BLaER1 treated with 17β-estradiol and CSF1 and Interleukin-3, amounts not matched to agents 10 nM and 100 nM (cell line): ENCODE results near the gene SMIM45.
A peak's percentile ranks its signal among the peaks of the same experiment; 100 is the strongest.

ENCODE experiments used
- H3K27ac ChIP-seq, 11 experiments: shearing (Covaris generic); formaldehyde crosslinking; 2 replicates each; pipeline ENCODE4 v1.8.1; 2022
- H3K27me3 ChIP-seq, 11 experiments: shearing (Covaris generic); formaldehyde crosslinking; 2 replicates each; pipeline ENCODE4 v1.8.1; 2022
- H3K36me3 ChIP-seq, 11 experiments: shearing (Covaris generic); formaldehyde crosslinking; 2 replicates each; pipeline ENCODE4 v1.8.1; 2022
- H3K4me1 ChIP-seq, 10 experiments: shearing (Covaris generic); formaldehyde crosslinking; 2 replicates each; pipeline ENCODE4 v1.8.1; 2022
- H3K4me2 ChIP-seq, 11 experiments: shearing (Covaris generic); formaldehyde crosslinking; 2 replicates each; pipeline ENCODE4 v1.8.1; 2022
- H3K4me3 ChIP-seq, 10 experiments: shearing (Covaris generic); formaldehyde crosslinking; 2 replicates each; pipeline ENCODE4 v1.8.1; 2022
- H3K9ac ChIP-seq, 11 experiments: shearing (Covaris generic); formaldehyde crosslinking; 2 replicates each; pipeline ENCODE4 v1.8.1; 2022
- H3K9me3 ChIP-seq, 11 experiments: shearing (Covaris generic); formaldehyde crosslinking; replicated peaks in 1 of 11; 2 replicates each; pipeline ENCODE4 v1.8.1; 2022
- H4K20me1 ChIP-seq, 11 experiments: shearing (Covaris generic); formaldehyde crosslinking; 2 replicates each; pipeline ENCODE4 v1.8.1; 2022
- Cebpa-rat ChIP-seq, 11 experiments: shearing (Covaris generic); IDR thresholded peaks; 2 replicates each; pipeline ENCODE4 v1.8.1; 2022

SMIM45 gene

DNA sequence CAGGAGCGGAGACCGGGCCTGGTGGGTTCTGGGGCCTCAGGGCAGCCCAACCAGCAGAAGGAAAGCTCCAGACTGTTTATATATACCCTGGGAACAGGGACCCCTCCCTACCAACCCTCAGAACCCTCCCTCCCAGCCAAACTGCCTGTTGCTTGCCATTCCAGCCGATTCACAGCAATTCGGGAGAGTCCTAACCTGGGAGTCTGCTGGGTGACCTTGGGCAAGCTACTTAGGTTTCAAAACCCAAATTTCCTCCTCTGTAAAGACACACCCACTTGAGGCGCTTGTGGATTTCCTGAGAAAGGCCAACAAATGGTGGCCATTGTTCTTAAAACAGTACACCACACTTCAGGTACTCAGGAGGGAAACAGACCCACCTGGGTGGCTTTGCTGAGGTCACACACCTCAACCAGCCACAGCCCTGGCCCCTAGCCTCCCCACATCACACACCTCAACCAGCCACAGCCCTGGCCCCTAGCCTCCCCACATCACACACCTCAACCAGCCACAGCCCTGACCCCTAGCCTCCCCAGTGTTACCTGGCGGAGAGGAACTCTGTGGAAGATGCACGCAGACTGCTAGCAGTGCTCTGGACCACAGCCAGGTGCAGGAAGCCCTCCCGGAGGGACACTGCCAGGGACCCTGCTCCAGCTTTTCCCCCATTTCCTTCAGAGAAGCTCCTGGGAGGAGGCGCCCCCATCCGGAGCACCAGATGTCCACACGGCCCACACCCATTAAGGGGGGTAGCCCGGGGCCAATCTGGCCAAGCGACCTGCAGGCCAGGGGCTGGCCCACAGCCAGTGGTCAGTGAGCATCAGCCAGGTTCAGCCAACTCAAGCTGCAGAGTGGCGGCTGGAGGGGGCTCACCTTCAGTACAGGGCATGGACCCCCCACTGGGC is 43.3 kb upstream of the SMIM45 start:
- no peak for TF ChIP-seq Cebpa-rat (IDR thresholded peaks at IDR 0.05)
- Histone ChIP-seq H3K4me3 (no peak overlapping the region), H3K9me3 (no peaks in the 10 kb centered on the region), H3K9ac (peak overlapping the region in 4 of 11 experiments; percentile 30 to 38 (median 32); a peak in 3 of 22 replicates), H3K27me3 (peaks cover 55 to 62% (median 58%) of the 10 kb centered on the region in 11 experiments), H3K4me2 (peak overlapping the region; percentile 47 to 93 (median 83)), H3K4me1 (peaks cover 34 to 45% (median 42%) of the 10 kb centered on the region in 10 experiments), H3K36me3 (peaks cover 24 to 45% (median 37%) of the 10 kb centered on the region in 11 experiments), H3K27ac (peak overlapping the region in 2 of 11 experiments; percentile 11 to 26; a peak in 1 of 22 replicates), H4K20me1 (peaks cover 18 to 98% (median 92%) of the 10 kb centered on the region in 11 experiments; a peak in 21 of 22 replicates)

DNA sequence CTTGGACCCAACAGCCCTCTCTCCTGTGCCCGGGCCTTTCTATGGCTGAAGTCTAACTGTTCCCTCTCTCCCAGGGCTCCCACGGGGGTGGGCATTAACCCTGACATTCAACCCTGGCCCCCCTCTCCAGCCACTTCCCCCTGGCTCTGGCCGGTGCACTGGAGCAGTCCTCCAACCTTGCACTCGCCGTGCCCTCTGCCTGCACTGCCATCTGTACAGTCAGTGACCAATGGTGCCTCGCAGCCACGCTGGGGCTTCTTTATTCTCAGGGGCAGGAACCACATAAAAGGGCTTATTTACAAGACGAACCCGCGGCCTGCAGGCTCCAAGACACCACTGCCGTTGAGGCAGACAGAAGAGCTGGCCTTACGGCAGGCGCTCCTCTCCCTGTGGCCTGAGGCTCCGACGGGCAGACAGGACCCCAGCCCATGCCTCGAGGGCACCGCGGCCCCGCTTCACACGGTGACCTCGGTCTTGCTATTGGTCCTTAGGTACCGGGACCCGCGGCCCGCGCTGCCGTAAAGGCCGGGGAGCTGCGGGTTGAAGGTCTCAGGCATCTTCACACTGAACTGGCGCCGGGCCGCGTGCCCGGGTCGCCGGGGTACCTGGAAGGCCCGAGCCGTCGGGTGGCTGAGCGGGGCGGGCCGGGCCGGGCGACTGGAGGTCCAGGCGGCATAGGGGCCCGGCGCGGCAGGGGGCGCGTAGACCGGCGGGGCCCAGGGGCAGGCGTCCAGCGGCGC is 42.5 kb upstream of the SMIM45 start:
- Histone ChIP-seq H3K4me3 (peak overlapping the region; percentile 30 to 61 (median 44); a peak in 14 of 20 replicates), H3K36me3 (peaks cover 16 to 36% (median 29%) of the 10 kb centered on the region in 11 experiments), H3K4me1 (peaks cover 40 to 51% (median 48%) of the 10 kb centered on the region in 10 experiments), H3K9me3 (no peaks in the 10 kb centered on the region), H3K9ac (peak overlapping the region in 4 of 11 experiments; percentile 28 to 37 (median 32); a peak in 2 of 22 replicates), H4K20me1 (peaks cover 18 to 99% (median 93%) of the 10 kb centered on the region in 11 experiments; a peak in 21 of 22 replicates), H3K4me2 (peak overlapping the region; percentile 78 to 93 (median 86)), H3K27me3 (peaks cover 63 to 70% (median 67%) of the 10 kb centered on the region in 11 experiments), H3K27ac (no peak overlapping the region)
- no peak for TF ChIP-seq Cebpa-rat (IDR thresholded peaks at IDR 0.05)

DNA sequence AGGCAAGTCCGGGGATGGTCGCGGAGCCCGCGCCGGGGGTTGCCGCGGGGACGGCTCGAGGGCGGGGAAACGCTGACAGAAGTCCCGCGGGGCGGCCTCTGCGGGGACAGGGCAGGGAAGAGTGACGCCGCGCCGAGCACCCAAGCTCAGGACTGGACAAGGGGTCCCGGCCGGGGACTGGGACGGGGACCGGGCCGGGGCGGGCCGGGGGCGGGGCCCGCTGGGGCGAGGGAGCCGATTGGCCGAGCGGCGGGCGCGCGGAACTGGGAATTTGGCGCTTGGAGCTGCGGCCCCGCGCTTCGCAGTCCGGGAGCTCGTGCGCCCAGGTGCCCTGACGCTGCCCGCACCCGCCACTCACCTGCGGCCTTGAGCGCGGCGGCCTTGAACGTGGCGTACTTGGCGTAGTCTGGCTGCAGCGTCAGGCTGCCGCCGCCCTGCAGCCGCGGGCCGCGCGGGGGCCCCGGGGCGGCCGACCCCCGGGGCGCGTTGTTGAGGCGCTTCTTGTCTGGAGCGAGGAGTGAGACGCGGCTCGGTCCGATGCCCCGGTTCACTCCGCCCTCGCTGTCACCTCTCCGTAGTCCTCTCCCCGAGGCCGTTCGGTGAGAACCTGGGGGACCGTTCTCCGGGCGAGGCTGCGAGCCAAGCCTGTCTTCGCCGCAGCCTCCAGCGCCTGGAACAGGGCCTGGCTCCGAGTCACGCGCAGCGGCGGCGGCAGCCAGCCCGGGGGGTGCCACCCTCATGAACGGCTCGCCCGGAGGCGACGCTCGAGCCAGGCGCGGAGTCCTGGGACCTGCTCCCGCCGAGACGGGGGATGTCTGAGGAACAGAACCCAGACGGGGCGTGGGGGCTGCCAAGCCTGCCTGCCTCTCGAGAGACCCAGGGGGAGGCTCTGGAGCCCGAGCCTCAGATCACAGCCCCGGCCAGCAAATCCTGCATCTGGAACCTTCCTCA is 41.6 kb upstream of the SMIM45 start:
- peak overlapping the region in 8 of 11 experiments; percentile 8 to 57 (median 32); a peak in 12 of 22 replicates for H3K9ac ChIP-seq
- no peak for TF ChIP-seq Cebpa-rat (IDR thresholded peaks at IDR 0.05)
- H3K27me3 ChIP-seq, result peaks cover 71 to 79% (median 75%) of the 10 kb centered on the region in 11 experiments
- no peak overlapping the region for H3K27ac ChIP-seq
- no peaks in the 10 kb centered on the region for H3K9me3 ChIP-seq
- H3K4me1 ChIP-seq, result peaks cover 43 to 58% (median 55%) of the 10 kb centered on the region in 10 experiments
- H3K36me3 ChIP-seq, result peaks cover 8 to 28% (median 20%) of the 10 kb centered on the region in 11 experiments
- peak overlapping the region; percentile 78 to 93 (median 86) for H3K4me2 ChIP-seq
- peaks cover 18 to 99% (median 95%) of the 10 kb centered on the region in 11 experiments; a peak in 21 of 22 replicates for H4K20me1 ChIP-seq
- peak overlapping the region; percentile 30 to 61 (median 48); a peak in 19 of 20 replicates for H3K4me3 ChIP-seq

DNA sequence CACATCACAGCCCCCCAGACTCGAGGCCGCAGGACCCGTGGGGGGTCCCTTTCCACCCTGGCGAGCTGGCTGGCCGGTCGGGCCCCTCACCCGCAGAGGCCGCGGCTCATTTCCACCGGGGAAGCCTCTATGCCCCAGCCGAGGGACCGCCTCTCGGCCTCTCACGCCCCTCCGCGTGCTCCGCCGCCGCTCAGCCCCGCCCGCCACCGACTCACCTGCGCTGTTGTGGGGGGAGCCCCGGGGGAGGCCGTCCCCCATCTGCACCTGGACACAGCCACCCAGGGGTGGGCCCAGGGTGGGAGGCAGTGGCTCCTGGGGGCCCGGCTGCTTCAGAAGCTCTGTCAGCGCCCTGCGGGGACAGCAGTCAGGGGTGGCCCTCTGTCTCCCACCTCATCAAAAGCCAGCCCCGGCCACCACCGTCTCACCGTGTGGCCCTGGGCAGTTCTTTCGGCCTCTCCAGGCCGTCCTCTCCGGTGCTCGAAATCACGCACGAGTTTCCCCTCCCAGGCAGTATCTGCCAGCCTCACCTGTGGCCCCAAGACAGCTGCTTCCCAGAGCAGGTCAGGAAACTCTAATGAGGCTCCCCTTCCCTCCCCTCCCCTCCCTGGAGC is 40.8 kb upstream of the SMIM45 start:
- Histone ChIP-seq H3K4me1 (peaks cover 43 to 62% (median 58%) of the 10 kb centered on the region in 10 experiments), H4K20me1 (peaks cover 18 to 99% (median 95%) of the 10 kb centered on the region in 11 experiments; a peak in 21 of 22 replicates), H3K9me3 (no peaks in the 10 kb centered on the region), H3K36me3 (peaks cover 3 to 20% (median 13%) of the 10 kb centered on the region in 11 experiments; a peak in 18 of 22 replicates), H3K4me2 (peak overlapping the region; percentile 78 to 93 (median 86)), H3K27ac (no peak overlapping the region), H3K27me3 (peaks cover 79 to 87% (median 83%) of the 10 kb centered on the region in 11 experiments), H3K9ac (peak overlapping the region in 7 of 11 experiments; percentile 8 to 57 (median 31); a peak in 7 of 22 replicates), H3K4me3 (peak overlapping the region; percentile 30 to 61 (median 48); a peak in 15 of 20 replicates)
- TF ChIP-seq Cebpa-rat (IDR thresholded peaks at IDR 0.05), result no peak

DNA sequence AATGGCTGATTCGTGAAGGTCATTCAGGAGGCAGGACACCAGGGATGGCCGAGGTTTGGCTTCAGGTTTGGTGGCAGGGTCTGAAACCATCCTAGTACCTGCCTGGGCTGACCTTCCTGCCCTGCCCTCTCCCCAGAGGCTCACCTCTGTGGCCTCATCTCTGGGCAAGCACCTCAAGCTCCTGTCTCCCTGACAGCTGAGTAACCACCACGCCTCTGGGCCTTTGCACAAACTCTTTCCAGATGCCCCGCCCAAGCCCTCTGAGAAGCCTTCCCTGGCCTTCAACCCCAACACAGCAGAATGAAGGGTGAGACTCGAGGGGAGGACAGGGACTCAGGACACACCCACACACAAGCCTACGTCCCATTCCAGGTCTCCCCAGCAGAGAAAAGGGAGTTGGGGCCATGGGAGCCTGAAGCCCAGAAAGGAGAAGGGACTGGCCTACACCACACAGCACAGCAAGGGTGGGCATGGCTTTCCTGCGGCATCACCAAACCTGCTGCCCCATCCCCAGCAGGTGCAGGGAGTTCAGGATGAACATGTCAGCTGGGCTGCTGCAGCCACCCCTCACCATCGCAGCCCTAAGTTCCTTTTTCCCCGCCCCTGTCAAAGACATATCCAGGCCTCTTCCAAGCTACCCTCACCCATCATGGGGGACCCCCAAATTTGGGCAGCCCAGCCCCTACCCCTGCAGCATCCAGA is 39.5 kb upstream of the SMIM45 start:
- Histone ChIP-seq H3K4me1 (peaks cover 44 to 60% (median 57%) of the 10 kb centered on the region in 10 experiments), H4K20me1 (peaks cover 11 to 99% (median 93%) of the 10 kb centered on the region in 11 experiments; a peak in 21 of 22 replicates), H3K4me2 (no peak overlapping the region), H3K27ac (no peak overlapping the region), H3K9ac (no peak overlapping the region), H3K27me3 (peaks cover 92 to 100% (median 97%) of the 10 kb centered on the region in 11 experiments), H3K36me3 (peaks cover 0 to 6% (median under 1%) of the 10 kb centered on the region in 11 experiments; a peak in 10 of 22 replicates), H3K9me3 (no peaks in the 10 kb centered on the region), H3K4me3 (no peak overlapping the region)
- no peak for TF ChIP-seq Cebpa-rat (IDR thresholded peaks at IDR 0.05)

DNA sequence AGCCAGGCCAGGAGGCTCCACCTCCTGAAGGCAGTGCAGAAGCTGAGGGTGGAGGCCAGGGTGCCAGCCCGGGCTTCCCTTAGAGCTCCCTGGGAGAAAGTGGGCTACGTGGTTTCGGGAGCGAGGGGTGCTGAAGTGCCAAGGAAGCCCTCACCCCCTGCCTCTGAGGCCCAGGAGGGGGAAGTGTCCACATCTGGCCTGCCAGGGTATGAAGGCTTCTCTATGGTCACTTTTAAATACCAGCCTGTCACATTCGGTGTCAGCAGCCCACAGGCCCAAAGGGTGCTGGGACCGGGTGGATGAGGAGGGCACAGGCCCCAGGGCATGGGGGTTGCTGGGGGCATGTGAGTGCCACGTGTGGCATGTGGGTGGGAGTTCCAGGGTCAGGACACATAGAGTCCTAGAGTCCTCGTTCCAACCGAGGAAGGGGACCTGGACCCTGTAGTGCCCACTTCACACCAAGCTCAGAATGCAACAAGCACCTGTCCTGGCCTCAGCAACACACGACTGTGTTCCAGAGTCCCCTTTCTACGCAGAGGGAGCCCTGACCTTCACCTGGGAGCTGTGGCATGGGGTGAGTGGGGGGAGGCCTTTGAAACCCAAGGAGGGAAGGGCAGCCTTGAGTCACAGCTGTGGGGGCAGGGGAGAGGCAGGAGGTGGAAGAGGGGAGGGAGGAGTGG is 38.8 kb upstream of the SMIM45 start:
- no peak for TF ChIP-seq Cebpa-rat (IDR thresholded peaks at IDR 0.05)
- H3K27ac ChIP-seq, result no peak overlapping the region
- no peak overlapping the region for H3K4me3 ChIP-seq
- H3K4me2 ChIP-seq, result no peak overlapping the region
- H3K36me3 ChIP-seq, result peaks cover 0 to 3% (median 0%) of the 10 kb centered on the region in 11 experiments; a peak in 1 of 22 replicates
- H3K9me3 ChIP-seq, result no peaks in the 10 kb centered on the region
- peaks cover 97 to 100% (median 98%) of the 10 kb centered on the region in 11 experiments for H3K27me3 ChIP-seq
- H4K20me1 ChIP-seq, result peaks cover 10 to 99% (median 92%) of the 10 kb centered on the region in 11 experiments; a peak in 21 of 22 replicates
- H3K9ac ChIP-seq, result no peak overlapping the region
- H3K4me1 ChIP-seq, result peaks cover 45 to 60% (median 57%) of the 10 kb centered on the region in 10 experiments
